DMS153 (cell line): ENCODE measurements around the gene KLHL17.

Experiments
- DNase-seq: peaks from one replicate; lab custom pipeline; 2025; lab: John Stamatoyannopoulos, UW

The KLHL17 gene

GRCh38 chr1:960363-961131 is at the start of gene KLHL17:
Gene KLHL17, plus strand, starts transcription at chr1:960584. Its CDS starts 110 bp downstream, at chr1:960694.
- peak; percentile 46 for DNase-seq

GRCh38 chr1:910881-911721 is 49.3 kb upstream of the KLHL17 start:
- DNase-seq, result peak; percentile 58

GRCh38 chr1:911875-912739 is 48.3 kb upstream of the KLHL17 start:
- no peak for DNase-seq

- DNase-seq, result no peak
Measured at GRCh38 chr1:912740-913301, 47.6 kb upstream of the KLHL17 start.

GRCh38 chr1:913491-914130 is 46.8 kb upstream of the KLHL17 start:
- peak; percentile 48 for DNase-seq

- DNase-seq, result no peak
Measured at GRCh38 chr1:914131-914890, 46.1 kb upstream of the KLHL17 start.

GRCh38 chr1:914891-915280 is 45.5 kb upstream of the KLHL17 start:
- DNase-seq, result no peak

GRCh38 chr1:915295-916172 is 44.9 kb upstream of the KLHL17 start:
- no peak for DNase-seq

- no peak for DNase-seq
Measured at GRCh38 chr1:916173-917075, 44.0 kb upstream of the KLHL17 start.

- DNase-seq, result no peak
Measured at GRCh38 chr1:917076-917459, 43.3 kb upstream of the KLHL17 start.

GRCh38 chr1:917466-918091 is 42.8 kb upstream of the KLHL17 start:
- no peak for DNase-seq

GRCh38 chr1:918353-918752 is 42.0 kb upstream of the KLHL17 start:
- DNase-seq, result no peak

- no peak for DNase-seq
Measured at GRCh38 chr1:918843-919242, 41.5 kb upstream of the KLHL17 start.

GRCh38 chr1:919271-919872 is 41.0 kb upstream of the KLHL17 start:
- DNase-seq, result no peak

GRCh38 chr1:920010-920409 is 40.4 kb upstream of the KLHL17 start:
- DNase-seq, result no peak

- no peak for DNase-seq
Measured at GRCh38 chr1:920521-920920, 39.9 kb upstream of the KLHL17 start.

GRCh38 chr1:921011-921837 is 39.2 kb upstream of the KLHL17 start:
- DNase-seq, result peak; percentile 61
